Calu3 (cell line): Measurements from ENCODE around the gene TMC1. TPM values are rescaled to one million over a fixed set of nuclear protein-coding genes. Genes with fewer than 3 reads are reported as not detected.

ENCODE experiments used
- BruUV-seq: library from RNA; stranded (reverse); fragments of 400-500 nt; replicated peaks from 2 replicates; lab custom pipeline; 2021; lab: Mats Ljungman, UMichigan
- CTCF ChIA-PET: fragments of 300-600 bp; sonication (Branson Sonifier 250); formaldehyde crosslinking; loops from one replicate; lab custom pipeline; 2022; ENCODE audit warnings: antibody characterized with exemption; lab: Charles Lee
- DNase-seq: peaks from one replicate; pipeline ENCODE4 v3.0.0; 2022
- H3K27ac Mint-ChIP-seq: one replicate; pipeline ENCODE4 v1.8.0; 2022; ENCODE audit warnings: mixed read lengths; ENCODE audit not compliant: unreplicated experiment
- H3K27me3 Mint-ChIP-seq: one replicate; pipeline ENCODE4 v1.8.0; 2022; ENCODE audit warnings: mixed read lengths; ENCODE audit not compliant: unreplicated experiment
- H3K36me3 Mint-ChIP-seq: one replicate; pipeline ENCODE4 v1.8.0; 2022; ENCODE audit warnings: mild to moderate bottlenecking, moderate library complexity, mixed read lengths; ENCODE audit not compliant: insufficient read depth, unreplicated experiment
- H3K4me1 Mint-ChIP-seq: one replicate; pipeline ENCODE4 v1.8.0; 2022; ENCODE audit warnings: mild to moderate bottlenecking, low read depth, mixed read lengths; ENCODE audit not compliant: unreplicated experiment
- H3K4me3 Mint-ChIP-seq: one replicate; pipeline ENCODE4 v1.8.0; 2022; ENCODE audit warnings: mild to moderate bottlenecking, low read depth, moderate library complexity, mixed read lengths; ENCODE audit not compliant: unreplicated experiment
- H3K9me3 Mint-ChIP-seq: one replicate; pipeline ENCODE4 v1.8.0; 2022; ENCODE audit warnings: low read depth, mixed read lengths; ENCODE audit not compliant: unreplicated experiment
- intact Hi-C: fragments of 100-400 bp; cut with micrococcal nuclease; formaldehyde crosslinking; loops from one replicate; pipeline ENCODE4 v1.10.0; 2022; ENCODE audit not compliant: unreplicated experiment
- total RNA-seq: library from RNA; stranded (reverse); gene quantifications from 2 replicates; pipeline ENCODE4 v1.2.3, GENCODE V29; 2022
- TF ChIP-seq, protein P1 (sequence below): fragments of 200-600 bp; IDR thresholded peaks from one replicate; pipeline ENCODE4 v1.8.0; 2022; ENCODE audit warnings: antibody characterized with exemption; ENCODE audit not compliant: unreplicated experiment

The TMC1 gene
- total RNA-seq, 1 experiment from 2014 or later, result not detected

DNA sequence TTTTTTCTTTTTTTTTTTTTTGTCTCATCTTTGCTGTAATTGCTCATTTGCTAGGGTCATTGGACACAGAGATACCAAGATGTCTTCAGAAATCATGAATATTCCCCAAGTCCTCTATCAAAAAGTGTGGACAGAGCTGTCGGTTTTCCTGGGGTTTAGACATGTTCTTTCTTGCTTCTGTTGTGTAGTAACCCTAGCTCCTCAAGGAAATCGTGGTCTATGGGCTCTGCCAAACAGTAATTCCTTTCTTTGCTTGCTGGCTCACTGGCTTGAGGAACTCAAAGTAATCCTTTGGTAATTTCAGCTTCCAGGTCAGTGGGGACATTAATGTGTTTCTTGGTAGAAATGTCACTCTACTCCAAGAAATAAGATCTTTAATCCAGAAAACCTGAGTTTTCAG is 101.7 kb downstream of the TMC1 start:
- H3K9me3 Mint-ChIP-seq, result no peaks in the 10 kb centered on the region
- no peak overlapping the region for H3K4me3 Mint-ChIP-seq
- CTCF ChIA-PET, result no interaction called here
- BruUV-seq, result no TSS peak
- H3K36me3 Mint-ChIP-seq, result no peaks in the 10 kb centered on the region
- TF ChIP-seq, protein P1, sequence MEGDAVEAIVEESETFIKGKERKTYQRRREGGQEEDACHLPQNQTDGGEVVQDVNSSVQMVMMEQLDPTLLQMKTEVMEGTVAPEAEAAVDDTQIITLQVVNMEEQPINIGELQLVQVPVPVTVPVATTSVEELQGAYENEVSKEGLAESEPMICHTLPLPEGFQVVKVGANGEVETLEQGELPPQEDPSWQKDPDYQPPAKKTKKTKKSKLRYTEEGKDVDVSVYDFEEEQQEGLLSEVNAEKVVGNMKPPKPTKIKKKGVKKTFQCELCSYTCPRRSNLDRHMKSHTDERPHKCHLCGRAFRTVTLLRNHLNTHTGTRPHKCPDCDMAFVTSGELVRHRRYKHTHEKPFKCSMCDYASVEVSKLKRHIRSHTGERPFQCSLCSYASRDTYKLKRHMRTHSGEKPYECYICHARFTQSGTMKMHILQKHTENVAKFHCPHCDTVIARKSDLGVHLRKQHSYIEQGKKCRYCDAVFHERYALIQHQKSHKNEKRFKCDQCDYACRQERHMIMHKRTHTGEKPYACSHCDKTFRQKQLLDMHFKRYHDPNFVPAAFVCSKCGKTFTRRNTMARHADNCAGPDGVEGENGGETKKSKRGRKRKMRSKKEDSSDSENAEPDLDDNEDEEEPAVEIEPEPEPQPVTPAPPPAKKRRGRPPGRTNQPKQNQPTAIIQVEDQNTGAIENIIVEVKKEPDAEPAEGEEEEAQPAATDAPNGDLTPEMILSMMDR, result no peak
- intact Hi-C loops, result loop anchor here (10.0 kb wide), 1 partner anchor 62 kb away; no protein-coding TSS in a partner anchor
- no peak for DNase-seq
- H3K4me1 Mint-ChIP-seq, result no peaks in the 10 kb centered on the region
- no peak overlapping the region for H3K27ac Mint-ChIP-seq
- no peaks in the 10 kb centered on the region for H3K27me3 Mint-ChIP-seq

GRCh38 chr9:72627147-72627546 is 105.7 kb downstream of the TMC1 start:
- CTCF ChIA-PET, result interaction anchor here (0.7 kb wide), 1 partner anchor 38 kb away, joined by 3 read pairs; no protein-coding TSS in a partner anchor
- intact Hi-C loops, result loop anchor here (10.0 kb wide), 1 partner anchor 58 kb away; no protein-coding TSS in a partner anchor
- no peak overlapping the region for H3K27ac Mint-ChIP-seq
- TF ChIP-seq, protein P1, result no peak
- H3K36me3 Mint-ChIP-seq, result no peaks in the 10 kb centered on the region
- BruUV-seq, result no TSS peak
- no peak overlapping the region for H3K4me3 Mint-ChIP-seq
- H3K27me3 Mint-ChIP-seq, result no peaks in the 10 kb centered on the region
- H3K9me3 Mint-ChIP-seq, result peaks cover 6% of the 10 kb centered on the region
- no peaks in the 10 kb centered on the region for H3K4me1 Mint-ChIP-seq
- no peak for DNase-seq

GRCh38 chr9:72627956-72628540 is 106.6 kb downstream of the TMC1 start:
- Mint-ChIP-seq H3K4me3 (no peak overlapping the region), H3K27me3 (no peaks in the 10 kb centered on the region), H3K4me1 (no peaks in the 10 kb centered on the region), H3K9me3 (peaks cover 9% of the 10 kb centered on the region), H3K36me3 (no peaks in the 10 kb centered on the region), H3K27ac (no peak overlapping the region)
- no peak for DNase-seq
- BruUV-seq, result no TSS peak
- CTCF ChIA-PET, result no interaction called here
- intact Hi-C loops, result loop anchor here (10.0 kb wide), 1 partner anchor 57 kb away; no protein-coding TSS in a partner anchor
- TF ChIP-seq, protein P1, result no peak

GRCh38 chr9:72633966-72634365 is 112.6 kb downstream of the TMC1 start:
- DNase-seq, result no peak
- Mint-ChIP-seq H3K4me1 (peaks cover 10% of the 10 kb centered on the region), H3K27ac (no peak overlapping the region), H3K9me3 (peaks cover 9% of the 10 kb centered on the region), H3K4me3 (no peak overlapping the region), H3K36me3 (no peaks in the 10 kb centered on the region), H3K27me3 (no peaks in the 10 kb centered on the region)
- TF ChIP-seq, protein P1, result no peak
- CTCF ChIA-PET, result no interaction called here
- intact Hi-C loops, result loop anchor here (10.0 kb wide), 1 partner anchor 121 kb away; no protein-coding TSS in a partner anchor
- BruUV-seq, result no TSS peak
